Panc1 (cell line): ENCODE results near the gene ZFP36L2.

Experiments used
- CTCF ChIP-seq: fragments of 450-650 bp; IDR thresholded peaks from 2 replicates; pipeline ENCODE4 v1.5.1; 2017; ENCODE audit warnings: mild to moderate bottlenecking
- POLR2AphosphoS5 ChIP-seq: IDR thresholded peaks from 2 replicates; pipeline ENCODE4 v1.6.1; 2012; ENCODE audit warnings: mild to moderate bottlenecking, low read depth, low read length, moderate library complexity

- TF ChIP-seq CTCF: no peak
- no peak for TF ChIP-seq POLR2AphosphoS5
Observed at GRCh38 chr2:43265001-43265400, 38.6 kb upstream of the ZFP36L2 start.
